OCI-LY1 (cell line): ENCODE measurements around the gene ASIC4.

Experiments
- H2AFZ ChIP-seq: fragments of 200-600 bp; sonication (generic), shearing (Covaris generic); 2 replicates; pipeline ENCODE4 v1.6.0; 2014; ENCODE audit warnings: antibody characterized with exemption, mild to moderate bottlenecking, low read length
- H3F3A ChIP-seq: fragments of 200-600 bp; sonication (generic), shearing (Covaris generic); 2 replicates; pipeline ENCODE4 v1.6.0; 2014; ENCODE audit warnings: mild to moderate bottlenecking, antibody characterized with exemption, low read length, moderate library complexity; ENCODE audit not compliant: insufficient read depth
- H3K27ac ChIP-seq: fragments of 200-600 bp; sonication (generic); 2 replicates; pipeline ENCODE4 v1.5.1; 2014; ENCODE audit warnings: low read length, mixed run types, mild to moderate bottlenecking, low read depth; ENCODE audit not compliant: poor library complexity, severe bottlenecking
- H3K27me3 ChIP-seq: fragments of 200-600 bp; sonication (generic); 2 replicates; pipeline ENCODE4 v1.6.0; 2014; ENCODE audit warnings: antibody characterized with exemption, mild to moderate bottlenecking, low read length, moderate library complexity; ENCODE audit not compliant: insufficient read depth
- H3K36me3 ChIP-seq: fragments of 200-600 bp; sonication (generic); 2 replicates; pipeline ENCODE4 v1.6.1; 2014; ENCODE audit warnings: mild to moderate bottlenecking, antibody characterized with exemption, low read length, moderate library complexity, mixed read lengths; ENCODE audit not compliant: insufficient read depth
- H3K4me1 ChIP-seq: fragments of 200-600 bp; sonication (generic); 2 replicates; pipeline ENCODE4 v1.5.1; 2014; ENCODE audit warnings: mild to moderate bottlenecking, low read length, moderate library complexity; ENCODE audit not compliant: insufficient read depth, severe bottlenecking
- H3K4me2 ChIP-seq: fragments of 200-600 bp; sonication (generic), shearing (Covaris generic); 2 replicates; pipeline ENCODE4 v1.6.1; 2014; ENCODE audit warnings: low read length
- H3K4me3 ChIP-seq: fragments of 200-600 bp; sonication (generic); 2 replicates; pipeline ENCODE4 v1.5.1; 2014; ENCODE audit warnings: low read length, low read depth, mild to moderate bottlenecking, mixed read lengths; ENCODE audit not compliant: poor library complexity, severe bottlenecking
- H3K79me2 ChIP-seq: fragments of 200-600 bp; shearing (Covaris generic); 2 replicates; pipeline ENCODE4 v1.6.1; 2016; ENCODE audit warnings: mixed run types, low read length, mixed read lengths; ENCODE audit not compliant: insufficient read depth
- H3K9ac ChIP-seq: fragments of 200-600 bp; sonication (generic), shearing (Covaris generic); 2 replicates; pipeline ENCODE4 v1.6.1; 2014; ENCODE audit warnings: mild to moderate bottlenecking, low read length, mixed read lengths
- H3K9me2 ChIP-seq: fragments of 200-600 bp; sonication (generic), shearing (Covaris generic); 2 replicates; pipeline ENCODE4 v1.6.1; 2014; ENCODE audit warnings: low read depth, mild to moderate bottlenecking, low read length, mixed read lengths
- H3K9me3 ChIP-seq: fragments of 200-600 bp; shearing (Covaris generic); 2 replicates; pipeline ENCODE4 v1.6.1; 2014; ENCODE audit warnings: low read length, mixed read lengths
- H4K20me1 ChIP-seq: fragments of 200-600 bp; sonication (generic), shearing (Covaris generic); 2 replicates; pipeline ENCODE4 v1.6.0; 2016; ENCODE audit warnings: mild to moderate bottlenecking, low read length; ENCODE audit not compliant: insufficient read depth
- CTCF ChIP-seq: fragments of 200-600 bp; sonication (generic), shearing (Covaris generic); IDR thresholded peaks from 2 replicates; pipeline ENCODE4 v1.5.1; 2017; ENCODE audit warnings: mild to moderate bottlenecking, antibody characterized with exemption, low read length, moderate library complexity, mixed read lengths
- EZH2 ChIP-seq: fragments of 200-600 bp; sonication (generic), shearing (Covaris generic); IDR thresholded peaks from 2 replicates; pipeline ENCODE4 v1.8.0; 2017; ENCODE audit warnings: borderline replicate concordance, mixed run types, mild to moderate bottlenecking, antibody characterized with exemption, low read length, moderate library complexity, mixed read lengths

The ASIC4 gene

GRCh38 chr2:219516888-219517287 is 2.6 kb downstream of the ASIC4 start:
- Histone ChIP-seq H3K9me3 (no peaks in the 10 kb centered on the region), H3K36me3 (no peaks in the 10 kb centered on the region), H3K4me3 (no peak overlapping the region), H3K27ac (no peak overlapping the region), H2AFZ (no peak overlapping the region), H3K9ac (no peak overlapping the region), H3K4me2 (no peak overlapping the region), H3F3A (no peaks in the 10 kb centered on the region), H4K20me1 (no peaks in the 10 kb centered on the region), H3K27me3 (peaks cover 7% of the 10 kb centered on the region; the same call in 1 of the 2 replicates), H3K9me2 (no peaks in the 10 kb centered on the region), H3K79me2 (no peaks in the 10 kb centered on the region), H3K4me1 (no peaks in the 10 kb centered on the region)
- TF ChIP-seq EZH2 (no peak), CTCF (no peak)

GRCh38 chr2:219517954-219518778 is 3.9 kb downstream of the ASIC4 start:
- H3K36me3 ChIP-seq: no peaks in the 10 kb centered on the region
- no peaks in the 10 kb centered on the region for H3K4me1 ChIP-seq
- H3K27ac ChIP-seq: no peak overlapping the region
- H3K9ac ChIP-seq: no peak overlapping the region
- H4K20me1 ChIP-seq: no peaks in the 10 kb centered on the region
- H3K4me2 ChIP-seq: no peak overlapping the region
- no peak overlapping the region for H3K4me3 ChIP-seq
- H3K27me3 ChIP-seq: 0 out of 2 replicates have a peak, but pooled peaks cover 3% of the 10 kb centered on the region
- H2AFZ ChIP-seq: no peak overlapping the region
- no peaks in the 10 kb centered on the region for H3K9me3 ChIP-seq
- H3F3A ChIP-seq: no peaks in the 10 kb centered on the region
- TF ChIP-seq CTCF: no peak
- TF ChIP-seq EZH2: no peak
- H3K9me2 ChIP-seq: no peaks in the 10 kb centered on the region
- no peaks in the 10 kb centered on the region for H3K79me2 ChIP-seq

GRCh38 chr2:219519526-219519916 is 5.2 kb downstream of the ASIC4 start:
- no peaks in the 10 kb centered on the region for H3K9me3 ChIP-seq
- H3K27me3 ChIP-seq: 0 out of 2 replicates have a peak, but pooled peaks cover 4% of the 10 kb centered on the region
- TF ChIP-seq EZH2 (no peak), CTCF (no peak)
- no peak overlapping the region for H3K27ac ChIP-seq
- H3K79me2 ChIP-seq: no peaks in the 10 kb centered on the region
- H2AFZ ChIP-seq: no peak overlapping the region
- no peak overlapping the region for H3K4me2 ChIP-seq
- no peaks in the 10 kb centered on the region for H3K9me2 ChIP-seq
- no peak overlapping the region for H3K4me3 ChIP-seq
- no peaks in the 10 kb centered on the region for H3K4me1 ChIP-seq
- H3K36me3 ChIP-seq: no peaks in the 10 kb centered on the region
- no peaks in the 10 kb centered on the region for H4K20me1 ChIP-seq
- H3K9ac ChIP-seq: no peak overlapping the region
- no peaks in the 10 kb centered on the region for H3F3A ChIP-seq
